H9 (cell line): ENCODE measurements around the gene HS6ST3. TPM values are rescaled to one million over a fixed set of nuclear protein-coding genes. Genes with fewer than 3 reads are reported as not detected.

Source experiments
- DNase-seq: peaks from one replicate; pipeline ENCODE4 v3.0.0-alpha.2; 2017
- H2AFZ ChIP-seq: one replicate; pipeline ENCODE4 v1.6.1; 2013; ENCODE audit warnings: mild to moderate bottlenecking, low read length, control low read depth, moderate library complexity
- H2AK5ac ChIP-seq: 2 replicates; pipeline ENCODE4 v1.6.1; 2013; ENCODE audit warnings: low read length, control low read depth, mixed read lengths; ENCODE audit not compliant: insufficient read length
- H2BK120ac ChIP-seq: one replicate; pipeline ENCODE4 v1.6.1; 2013; ENCODE audit warnings: low read depth, mild to moderate bottlenecking, low read length, control low read depth, inconsistent platforms; ENCODE audit not compliant: poor library complexity, severe bottlenecking
- H2BK12ac ChIP-seq: 2 replicates; pipeline ENCODE4 v1.6.1; 2013; ENCODE audit warnings: low read length, control low read depth, mixed read lengths, low read depth; ENCODE audit not compliant: insufficient read length
- H2BK15ac ChIP-seq: 2 replicates; pipeline ENCODE4 v1.6.1; 2013; ENCODE audit warnings: low read depth, low read length, control low read depth
- H2BK20ac ChIP-seq: one replicate; pipeline ENCODE4 v1.6.1; 2013; ENCODE audit warnings: low read depth, mild to moderate bottlenecking, low read length, control low read depth, inconsistent platforms; ENCODE audit not compliant: poor library complexity, severe bottlenecking
- H2BK5ac ChIP-seq: 2 replicates; pipeline ENCODE4 v1.6.1; 2013; ENCODE audit warnings: low read length, control low read depth, mixed read lengths; ENCODE audit not compliant: insufficient read length
- H3K14ac ChIP-seq: 2 replicates; pipeline ENCODE4 v1.6.1; 2013; ENCODE audit warnings: low read length, control low read depth; ENCODE audit not compliant: insufficient read depth
- H3K18ac ChIP-seq: 2 replicates; pipeline ENCODE4 v1.6.1; 2013; ENCODE audit warnings: low read depth, mild to moderate bottlenecking, mixed read lengths, low read length, control low read depth; ENCODE audit not compliant: insufficient read length
- H3K23ac ChIP-seq: 2 replicates; pipeline ENCODE4 v1.6.1; 2013; ENCODE audit warnings: low read length, control low read depth, mixed read lengths, low read depth; ENCODE audit not compliant: insufficient read length
- H3K23me2 ChIP-seq: 2 replicates; pipeline ENCODE4 v1.6.1; 2013; ENCODE audit warnings: low read depth, mild to moderate bottlenecking, mixed read lengths, low read length, control low read depth; ENCODE audit not compliant: insufficient read length, poor library complexity, severe bottlenecking
- H3K27ac ChIP-seq: 2 replicates; pipeline ENCODE4 v1.5.1; 2013; ENCODE audit warnings: low read length, control low read depth, mixed read lengths, low read depth; ENCODE audit not compliant: insufficient read length
- H3K27me3 ChIP-seq: 2 replicates; pipeline ENCODE4 v1.6.1; 2013; ENCODE audit warnings: low read length, control low read depth, inconsistent platforms; ENCODE audit not compliant: insufficient read depth
- H3K4ac ChIP-seq: 2 replicates; pipeline ENCODE4 v1.6.1; 2013; ENCODE audit warnings: low read depth, mild to moderate bottlenecking, control low read depth, inconsistent platforms, low read length, moderate library complexity
- H3K4me1 ChIP-seq: 2 replicates; pipeline ENCODE4 v1.6.1; 2013; ENCODE audit warnings: low read length, control low read depth, inconsistent platforms; ENCODE audit not compliant: insufficient read depth
- H3K4me2 ChIP-seq: 2 replicates; pipeline ENCODE4 v1.6.1; 2013; ENCODE audit warnings: low read length, control low read depth, mixed read lengths; ENCODE audit not compliant: insufficient read length, insufficient read depth
- H3K56ac ChIP-seq: 2 replicates; pipeline ENCODE4 v1.6.1; 2013; ENCODE audit warnings: low read depth, mild to moderate bottlenecking, mixed read lengths, low read length, control low read depth; ENCODE audit not compliant: insufficient read length
- H3K79me1 ChIP-seq: 2 replicates; pipeline ENCODE4 v1.6.1; 2013; ENCODE audit warnings: low read depth, mild to moderate bottlenecking, moderate library complexity, low read length, control low read depth, inconsistent platforms; ENCODE audit not compliant: insufficient read depth, poor library complexity, severe bottlenecking
- H3K79me2 ChIP-seq: 2 replicates; pipeline ENCODE4 v1.6.1; 2013; ENCODE audit warnings: low read length, control low read depth, inconsistent platforms; ENCODE audit not compliant: insufficient read depth
- H3K9ac ChIP-seq: 2 replicates; pipeline ENCODE4 v1.6.1; 2013; ENCODE audit warnings: low read length, control low read depth, mixed read lengths; ENCODE audit not compliant: insufficient read length; ENCODE audit errors: extremely low read depth
- H3K9me3 ChIP-seq: one replicate; pipeline ENCODE4 v1.6.1; 2013; ENCODE audit warnings: low read depth, low read length, inconsistent platforms; ENCODE audit not compliant: control insufficient read depth
- H3T11ph ChIP-seq: one replicate; pipeline ENCODE4 v1.6.1; 2013; ENCODE audit warnings: mild to moderate bottlenecking, low read length, control low read depth, inconsistent platforms
- H4K20me1 ChIP-seq: one replicate; pipeline ENCODE4 v1.6.1; 2013; ENCODE audit not compliant: control insufficient read depth, insufficient read length, insufficient read depth
- H4K5ac ChIP-seq: 2 replicates; pipeline ENCODE4 v1.6.1; 2013; ENCODE audit warnings: low read depth, mild to moderate bottlenecking, mixed read lengths, low read length, control low read depth; ENCODE audit not compliant: insufficient read length
- H4K8ac ChIP-seq: replicated peaks from 2 replicates; pipeline ENCODE4 v1.6.1; 2013; ENCODE audit warnings: low read length, control low read depth, mixed read lengths, low read depth; ENCODE audit not compliant: insufficient read length
- H4K91ac ChIP-seq: 2 replicates; pipeline ENCODE4 v1.6.1; 2013; ENCODE audit warnings: low read depth, mild to moderate bottlenecking, moderate library complexity, mixed read lengths, low read length, control low read depth; ENCODE audit not compliant: insufficient read length
- H3K27ac Mint-ChIP-seq, 3 experiments: 2 replicates in 2 of 3; 3 replicates in 1 of 3; pipeline ENCODE4 v1.8.0; 2020 to 2021; ENCODE audit warnings: mixed read lengths in 3 of 3, mild to moderate bottlenecking in 1 of 3, moderate library complexity in 1 of 3
- H3K27me3 Mint-ChIP-seq: 2 replicates; pipeline ENCODE4 v1.8.0; 2021; ENCODE audit warnings: low read depth, mild to moderate bottlenecking, moderate library complexity, mixed read lengths
- H3K36me3 Mint-ChIP-seq, 3 experiments: 2 replicates in 2 of 3; 3 replicates in 1 of 3; pipeline ENCODE4 v1.8.0; 2020 to 2021; ENCODE audit warnings: low read depth in 3 of 3, mixed read lengths in 3 of 3; ENCODE audit not compliant: insufficient read depth in 1 of 3
- H3K4me1 Mint-ChIP-seq, 2 experiments: 2 replicates each; pipeline ENCODE4 v1.8.0; 2020; ENCODE audit warnings: mixed read lengths in 2 of 2
- H3K4me3 Mint-ChIP-seq, 2 experiments: 2 replicates in 1 of 2; 3 replicates in 1 of 2; pipeline ENCODE4 v1.8.0; 2020 to 2021; ENCODE audit warnings: mild to moderate bottlenecking in 2 of 2, mixed read lengths in 2 of 2, moderate library complexity in 1 of 2
- H3K9me3 Mint-ChIP-seq, 2 experiments: 2 replicates in 1 of 2; 3 replicates in 1 of 2; pipeline ENCODE4 v1.8.0; 2020; ENCODE audit warnings: mild to moderate bottlenecking in 2 of 2, mixed read lengths in 2 of 2, moderate library complexity in 1 of 2
- WGBS: extraction: QIAGEN DNeasy Blood & Tissue Kit; methylation state at CpG from one replicate; pipeline ENCODE4 v1.1.7; 2013; ENCODE audit warnings: missing lambda C conversion rate, low lambda C conversion rate, mixed read lengths; ENCODE audit not compliant: insufficient read length; ENCODE audit errors: extremely low coverage; 5-methylcytosine and 5-hydroxymethylcytosine counted together
- total RNA-seq: library from RNA; stranded (reverse); gene quantifications from 2 replicates; pipeline ENCODE4 v1.2.1, GENCODE V29; 2021
- TF ChIP-seq, protein P1 (sequence below): fragments of 200-600 bp; sonication (generic); conservative IDR thresholded peaks from 3 replicates; pipeline ENCODE4 v1.8.0; 2021; ENCODE audit warnings: antibody characterized with exemption, mild to moderate bottlenecking

Gene HS6ST3
- total RNA-seq, 1 experiment from 2014 or later: 0.44 TPM

DNA sequence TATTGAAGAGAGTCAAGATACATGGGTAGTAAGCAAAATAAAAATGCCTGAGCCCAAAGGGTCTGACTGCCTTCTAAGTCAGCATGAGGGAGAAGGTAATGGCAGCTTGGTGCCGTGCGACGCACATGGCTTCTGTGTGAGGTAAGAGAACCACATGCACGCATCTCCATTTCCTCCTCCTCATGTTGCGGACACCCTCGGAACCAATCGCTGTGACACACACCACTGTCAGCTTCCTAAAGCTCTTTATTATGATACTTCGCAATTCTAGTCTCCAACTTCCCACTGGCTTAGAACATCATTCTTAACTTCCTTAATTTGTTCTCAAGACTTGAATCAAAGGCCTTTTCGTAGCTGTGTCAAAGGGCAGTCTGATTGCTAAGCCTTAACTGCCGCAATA, 734.2 kb downstream of the HS6ST3 start:
- H3K4me3 Mint-ChIP-seq: no peak overlapping the region
- H2AK5ac ChIP-seq: no peak overlapping the region
- no peaks in the 10 kb centered on the region for H3K27me3 Mint-ChIP-seq
- H3K79me1 ChIP-seq: no peaks in the 10 kb centered on the region
- H3K27ac ChIP-seq: no peak overlapping the region
- H3K9ac ChIP-seq: no peak overlapping the region
- no peaks in the 10 kb centered on the region for H3K27me3 ChIP-seq
- H3K9me3 ChIP-seq: no peaks in the 10 kb centered on the region
- no peak overlapping the region for H3K14ac ChIP-seq
- H3K4me2 ChIP-seq: no peak overlapping the region
- no peaks in the 10 kb centered on the region for H3K9me3 Mint-ChIP-seq
- no peak overlapping the region for H3K27ac Mint-ChIP-seq
- TF ChIP-seq, protein P1, sequence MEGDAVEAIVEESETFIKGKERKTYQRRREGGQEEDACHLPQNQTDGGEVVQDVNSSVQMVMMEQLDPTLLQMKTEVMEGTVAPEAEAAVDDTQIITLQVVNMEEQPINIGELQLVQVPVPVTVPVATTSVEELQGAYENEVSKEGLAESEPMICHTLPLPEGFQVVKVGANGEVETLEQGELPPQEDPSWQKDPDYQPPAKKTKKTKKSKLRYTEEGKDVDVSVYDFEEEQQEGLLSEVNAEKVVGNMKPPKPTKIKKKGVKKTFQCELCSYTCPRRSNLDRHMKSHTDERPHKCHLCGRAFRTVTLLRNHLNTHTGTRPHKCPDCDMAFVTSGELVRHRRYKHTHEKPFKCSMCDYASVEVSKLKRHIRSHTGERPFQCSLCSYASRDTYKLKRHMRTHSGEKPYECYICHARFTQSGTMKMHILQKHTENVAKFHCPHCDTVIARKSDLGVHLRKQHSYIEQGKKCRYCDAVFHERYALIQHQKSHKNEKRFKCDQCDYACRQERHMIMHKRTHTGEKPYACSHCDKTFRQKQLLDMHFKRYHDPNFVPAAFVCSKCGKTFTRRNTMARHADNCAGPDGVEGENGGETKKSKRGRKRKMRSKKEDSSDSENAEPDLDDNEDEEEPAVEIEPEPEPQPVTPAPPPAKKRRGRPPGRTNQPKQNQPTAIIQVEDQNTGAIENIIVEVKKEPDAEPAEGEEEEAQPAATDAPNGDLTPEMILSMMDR: no peak
- H4K5ac ChIP-seq: no peak overlapping the region
- no peaks in the 10 kb centered on the region for H3K4me1 ChIP-seq
- H3T11ph ChIP-seq: no peak overlapping the region
- no CpG with 5 or more reads among the region's 10 CpGs for WGBS
- H3K18ac ChIP-seq: no peak overlapping the region
- H2BK5ac ChIP-seq: no peak overlapping the region
- no peak overlapping the region for H2BK12ac ChIP-seq
- DNase-seq: no peak
- no peak overlapping the region for H2BK20ac ChIP-seq
- H4K91ac ChIP-seq: no peak overlapping the region
- no peak overlapping the region for H3K4ac ChIP-seq
- H3K56ac ChIP-seq: no peak overlapping the region
- H3K23me2 ChIP-seq: no peaks in the 10 kb centered on the region
- no peaks in the 10 kb centered on the region for H3K79me2 ChIP-seq
- no peak overlapping the region for H4K8ac ChIP-seq
- no peak overlapping the region for H2BK120ac ChIP-seq
- H2AFZ ChIP-seq: no peak overlapping the region
- no peak overlapping the region for H3K23ac ChIP-seq
- no peaks in the 10 kb centered on the region for H4K20me1 ChIP-seq
- no peaks in the 10 kb centered on the region for H3K4me1 Mint-ChIP-seq
- no peaks in the 10 kb centered on the region for H3K36me3 Mint-ChIP-seq
- no peak overlapping the region for H2BK15ac ChIP-seq
